Right lobe of liver (tissue), 6 donors: Measurements from ENCODE around the gene YTHDC1. TPM values are rescaled to one million over a fixed set of nuclear protein-coding genes. Genes with fewer than 3 reads are reported as not detected.

Experiments
- ATAC-seq, 4 donors: fragments of 200-7000 bp; cut with Tn5 transposase; one replicate each; pipeline ENCODE4 v1.9.1; 2020; ENCODE audit warnings: mild to moderate bottlenecking in 4 of 4, moderate library complexity in 4 of 4
- DNase-seq, 3 donors: peaks; one replicate each; pipeline ENCODE4 v3.0.0-alpha.2; 2020
- H3K27ac ChIP-seq, 3 donors: fragments of 200-600 bp; one replicate each; pipeline ENCODE4 v1.8.0; 2022
- H3K27me3 ChIP-seq, 2 donors: fragments of 200-600 bp; one replicate each; pipeline ENCODE4 v1.8.0; 2022
- H3K36me3 ChIP-seq, 4 donors: fragments of 200-600 bp; sonication (generic) in 1 of 4; one replicate each; pipeline versions ENCODE4 v1.5.1 to v1.8.0; 2017 to 2022; ENCODE audit warnings: control low read depth in 1 of 4
- H3K4me1 ChIP-seq, 4 donors: fragments of 200-600 bp; sonication (generic) in 1 of 4; one replicate each; pipeline versions ENCODE4 v1.5.1 to v1.8.0; 2017 to 2022; ENCODE audit warnings: control low read depth in 1 of 4
- H3K4me3 ChIP-seq, 3 donors: fragments of 200-600 bp; one replicate each; pipeline ENCODE4 v1.8.0; 2022
- H3K9me3 ChIP-seq, 4 donors: fragments of 200-600 bp; sonication (generic) in 1 of 4; one replicate each; pipeline versions ENCODE4 v1.5.1 to v1.8.0; 2017 to 2022; ENCODE audit warnings: control low read depth in 1 of 4
- CTCF ChIP-seq, 4 donors: fragments of 200-600 bp in 3 of 4; fragments of 450-650 bp in 1 of 4; IDR thresholded peaks; one replicate each; pipeline versions ENCODE4 v1.5.1 to v1.8.0; 2016 to 2022; ENCODE audit warnings: antibody characterized with exemption in 4 of 4, mild to moderate bottlenecking in 2 of 4
- POLR2A ChIP-seq: fragments of 450-650 bp; IDR thresholded peaks from one replicate; pipeline ENCODE4 v1.6.1; 2017; ENCODE audit warnings: antibody characterized with exemption, mild to moderate bottlenecking
- WGBS: methylation state at CpG from one replicate; pipeline ENCODE4 v1.1.6; 2018; ENCODE audit warnings: low coverage, low lambda C conversion rate; ENCODE audit not compliant: insufficient coverage; ENCODE audit errors: missing lambda C conversion rate; 5-methylcytosine and 5-hydroxymethylcytosine counted together
- intact Hi-C, 2 donors: fragments of 100-400 bp; cut with DNase I; formaldehyde crosslinking; loops; one replicate each; pipeline versions ENCODE4 v1.11.2 to v1.14.1; 2022
- total RNA-seq, 6 experiments: library from RNA; depleted of rRNA in 2 of 6; stranded (reverse); fragments of >200 nt in 2 of 6; fragmentation: NEBNext Ultra II Directional in 3 of 6; extraction: Animal tissue kit (Norgen Biotek cat#: 25700) in 3 of 6; gene quantifications; one replicate each; pipeline versions ENCODE4 v1.1.0 to v1.2.4, GENCODE V29; 2016 to 2023
- donor health status: DM: no; HTN: yes; CAD: no.
- donor health status: DM: no; HTN: no; CAD: no.
- donor health status: DM: no; HTN: no; CAD: no.
- donor health status: DM: no; HTN: yes; CAD: no.
- donor health status: DM: no; HTN: yes; CAD: no.

YTHDC1 gene
- total RNA-seq, 6 experiments from 2014 or later = 15.5 to 32.9 (median 26.0) TPM

GRCh38 chr4:68361146-68361589 is 11.3 kb upstream of the YTHDC1 start:
- 63% methylated on average over 1 of the region's 3 CpGs for WGBS
- Histone ChIP-seq H3K27ac (no peak overlapping the region), H3K27me3 (no peaks in the 10 kb centered on the region), H3K4me1 (no peaks in the 10 kb centered on the region), H3K9me3 (no peaks in the 10 kb centered on the region), H3K36me3 (no peaks in the 10 kb centered on the region), H3K4me3 (no peak overlapping the region)
- ATAC-seq (no peak), DNase-seq (no peak)
- intact Hi-C loops = no loop called here
- TF ChIP-seq POLR2A (no peak), CTCF (IDR thresholded peaks at IDR 0.05) (no peak)

GRCh38 chr4:68360231-68360968 is 10.5 kb upstream of the YTHDC1 start:
- intact Hi-C loops = no loop called here
- H3K27ac ChIP-seq = no peak overlapping the region
- TF ChIP-seq CTCF (IDR thresholded peaks at IDR 0.05) (no peak), POLR2A (no peak)
- H3K9me3 ChIP-seq = no peaks in the 10 kb centered on the region
- no peaks in the 10 kb centered on the region for H3K36me3 ChIP-seq
- DNase-seq = no peak
- no peak for ATAC-seq
- H3K27me3 ChIP-seq = no peaks in the 10 kb centered on the region
- no peaks in the 10 kb centered on the region for H3K4me1 ChIP-seq
- no peak overlapping the region for H3K4me3 ChIP-seq
- 64% methylated on average over 4 of the region's 4 CpGs for WGBS

- Histone ChIP-seq H3K36me3 (no peaks in the 10 kb centered on the region), H3K27me3 (no peaks in the 10 kb centered on the region), H3K4me3 (no peak overlapping the region), H3K27ac (no peak overlapping the region), H3K9me3 (no peaks in the 10 kb centered on the region), H3K4me1 (no peaks in the 10 kb centered on the region)
- no peak for DNase-seq
- ATAC-seq = no peak
- TF ChIP-seq POLR2A (no peak), CTCF (IDR thresholded peaks at IDR 0.05) (no peak)
- intact Hi-C loops = no loop called here
Measured at GRCh38 chr4:68359508-68359907, 9.6 kb upstream of the YTHDC1 start.

GRCh38 chr4:68358988-68359387 is 9.1 kb upstream of the YTHDC1 start:
- Histone ChIP-seq H3K9me3 (no peaks in the 10 kb centered on the region), H3K27ac (no peak overlapping the region), H3K4me3 (no peak overlapping the region), H3K27me3 (no peaks in the 10 kb centered on the region), H3K36me3 (no peaks in the 10 kb centered on the region), H3K4me1 (no peaks in the 10 kb centered on the region)
- TF ChIP-seq POLR2A (no peak), CTCF (IDR thresholded peaks at IDR 0.05) (no peak)
- DNase-seq = no peak
- 62% methylated on average over 2 of the region's 2 CpGs for WGBS
- no peak for ATAC-seq
- intact Hi-C loops = no loop called here

GRCh38 chr4:68352791-68353190 is 2.9 kb upstream of the YTHDC1 start:
- Histone ChIP-seq H3K27ac (no peak overlapping the region), H3K4me3 (no peak overlapping the region), H3K36me3 (no peaks in the 10 kb centered on the region), H3K27me3 (no peaks in the 10 kb centered on the region), H3K9me3 (no peaks in the 10 kb centered on the region), H3K4me1 (peaks cover 0 to 5% (median 0%) of the 10 kb centered on the region in 4 donors)
- ATAC-seq (no peak), DNase-seq (no peak)
- WGBS = 84% methylated on average over 2 of the region's 2 CpGs
- TF ChIP-seq CTCF (IDR thresholded peaks at IDR 0.05) (no peak), POLR2A (no peak)
- intact Hi-C loops = no loop called here
